ENCODE measurements around the gene TRIM56.
"Not testable (repeated sequence)": the region's sequence is repeated elsewhere in the genome, so short reads cannot be mapped to it uniquely, and the experiment has no call there.

DNA sequence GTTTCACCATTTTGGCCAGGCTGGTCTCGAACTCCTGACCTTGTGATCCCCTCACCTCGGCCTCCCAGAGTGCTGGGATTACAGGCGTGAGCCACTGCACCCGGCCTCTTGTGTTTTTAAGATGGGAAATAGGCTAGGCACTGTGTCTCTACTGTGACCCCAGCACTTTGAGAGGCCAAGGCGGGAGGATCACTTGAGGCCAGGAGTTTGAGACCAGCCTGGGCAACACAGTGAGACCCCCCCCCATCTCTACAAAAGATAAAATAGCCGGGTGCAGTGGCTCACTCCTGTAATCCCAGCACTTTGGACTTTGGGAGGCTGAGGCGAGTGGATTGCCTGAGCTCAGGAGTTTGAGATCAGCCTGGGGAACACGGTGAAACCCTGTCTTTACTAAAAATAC, 9.1 kb upstream of the TRIM56 start:
- TF ChIP-seq POLR2A (IDR thresholded peaks at IDR 0.05): not testable (repeated sequence)
- TF ChIP-seq, protein P1, sequence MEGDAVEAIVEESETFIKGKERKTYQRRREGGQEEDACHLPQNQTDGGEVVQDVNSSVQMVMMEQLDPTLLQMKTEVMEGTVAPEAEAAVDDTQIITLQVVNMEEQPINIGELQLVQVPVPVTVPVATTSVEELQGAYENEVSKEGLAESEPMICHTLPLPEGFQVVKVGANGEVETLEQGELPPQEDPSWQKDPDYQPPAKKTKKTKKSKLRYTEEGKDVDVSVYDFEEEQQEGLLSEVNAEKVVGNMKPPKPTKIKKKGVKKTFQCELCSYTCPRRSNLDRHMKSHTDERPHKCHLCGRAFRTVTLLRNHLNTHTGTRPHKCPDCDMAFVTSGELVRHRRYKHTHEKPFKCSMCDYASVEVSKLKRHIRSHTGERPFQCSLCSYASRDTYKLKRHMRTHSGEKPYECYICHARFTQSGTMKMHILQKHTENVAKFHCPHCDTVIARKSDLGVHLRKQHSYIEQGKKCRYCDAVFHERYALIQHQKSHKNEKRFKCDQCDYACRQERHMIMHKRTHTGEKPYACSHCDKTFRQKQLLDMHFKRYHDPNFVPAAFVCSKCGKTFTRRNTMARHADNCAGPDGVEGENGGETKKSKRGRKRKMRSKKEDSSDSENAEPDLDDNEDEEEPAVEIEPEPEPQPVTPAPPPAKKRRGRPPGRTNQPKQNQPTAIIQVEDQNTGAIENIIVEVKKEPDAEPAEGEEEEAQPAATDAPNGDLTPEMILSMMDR (IDR thresholded peaks at IDR 0.05): not testable (repeated sequence)
